ENCODE measurements around the gene DRAXIN. TPM values are rescaled to one million over a fixed set of nuclear protein-coding genes. Genes with fewer than 3 reads are reported as not detected.

Gene DRAXIN
- total RNA-seq, 1 experiment from 2014 or later, result 20.5 TPM

DNA sequence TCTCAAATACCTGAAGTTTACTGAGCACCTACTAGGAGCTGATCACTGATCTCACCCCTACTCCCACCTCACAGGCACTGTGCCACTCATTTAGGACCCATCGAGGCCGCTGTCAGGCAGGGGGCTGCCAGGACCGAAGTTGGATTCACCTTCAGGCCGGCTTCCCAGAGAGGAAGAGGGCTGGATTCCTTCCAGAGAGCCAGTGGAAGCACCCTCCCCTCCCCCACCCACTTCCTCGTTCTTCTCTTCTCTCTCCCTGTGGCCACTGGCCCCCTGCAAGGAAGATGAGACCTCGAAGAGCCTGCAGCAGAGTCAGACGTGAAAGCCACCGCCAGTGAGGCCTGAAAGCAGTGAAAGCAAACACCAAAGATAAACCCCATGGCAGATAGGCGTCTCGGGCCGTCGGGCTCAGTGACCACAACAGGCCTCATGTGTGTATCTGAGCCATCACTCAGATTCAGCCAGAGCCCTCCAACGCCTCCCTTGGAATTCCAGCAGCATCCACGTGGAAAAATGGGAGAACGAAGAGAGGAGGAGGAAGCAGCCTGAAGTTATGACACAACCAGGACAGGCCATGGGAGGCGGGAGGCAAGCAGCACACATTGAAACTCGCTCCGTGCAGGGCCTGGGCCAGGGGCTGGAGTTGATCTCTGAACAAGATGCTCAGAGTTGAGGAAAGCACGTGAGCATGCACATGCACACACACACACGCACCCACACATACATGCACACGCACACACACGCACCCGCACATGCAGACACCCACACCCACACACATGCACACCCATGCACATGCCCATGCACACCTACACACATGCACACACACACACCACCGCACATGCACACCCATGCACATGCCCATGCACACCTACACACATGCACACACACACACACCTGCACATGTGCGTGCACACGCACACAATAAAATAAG, 38.3 kb downstream of the DRAXIN start:
- Mint-ChIP-seq H3K4me3 (no peak overlapping the region), H3K27me3 (ENCODE audit: low read depth) (no peaks in the 10 kb centered on the region; the same call in 1 of the 2 replicates), H3K27ac (peak overlapping the region; percentile 47 to 85 (median 76); a peak in 4 of 7 replicates), H3K9me3 (no peaks in the 10 kb centered on the region; a peak in 1 of 5 replicates), H3K4me1 (peaks cover 46 to 50% of the 10 kb centered on the region in 2 experiments), H3K36me3 (ENCODE audit: insufficient read depth in 1 of 3, low read depth in 3 of 3) (no peaks in the 10 kb centered on the region)
- H4K20me1 ChIP-seq (ENCODE audit: control insufficient read depth, insufficient read depth, insufficient read length), result no peaks in the 10 kb centered on the region
- H4K8ac ChIP-seq (replicated peaks; ENCODE audit: insufficient read length, low read depth, low read length), result no peak overlapping the region
- H3K14ac ChIP-seq (ENCODE audit: insufficient read depth, low read length), result 0 out of 2 replicates have a peak overlapping the region, but pooled peaks have one; percentile 3
- H3K4me1 ChIP-seq (ENCODE audit: insufficient read depth, low read length), result peaks cover 8% of the 10 kb centered on the region
- H3K23ac ChIP-seq (ENCODE audit: insufficient read length, low read depth, low read length), result no peak overlapping the region
- TF ChIP-seq, protein P1, sequence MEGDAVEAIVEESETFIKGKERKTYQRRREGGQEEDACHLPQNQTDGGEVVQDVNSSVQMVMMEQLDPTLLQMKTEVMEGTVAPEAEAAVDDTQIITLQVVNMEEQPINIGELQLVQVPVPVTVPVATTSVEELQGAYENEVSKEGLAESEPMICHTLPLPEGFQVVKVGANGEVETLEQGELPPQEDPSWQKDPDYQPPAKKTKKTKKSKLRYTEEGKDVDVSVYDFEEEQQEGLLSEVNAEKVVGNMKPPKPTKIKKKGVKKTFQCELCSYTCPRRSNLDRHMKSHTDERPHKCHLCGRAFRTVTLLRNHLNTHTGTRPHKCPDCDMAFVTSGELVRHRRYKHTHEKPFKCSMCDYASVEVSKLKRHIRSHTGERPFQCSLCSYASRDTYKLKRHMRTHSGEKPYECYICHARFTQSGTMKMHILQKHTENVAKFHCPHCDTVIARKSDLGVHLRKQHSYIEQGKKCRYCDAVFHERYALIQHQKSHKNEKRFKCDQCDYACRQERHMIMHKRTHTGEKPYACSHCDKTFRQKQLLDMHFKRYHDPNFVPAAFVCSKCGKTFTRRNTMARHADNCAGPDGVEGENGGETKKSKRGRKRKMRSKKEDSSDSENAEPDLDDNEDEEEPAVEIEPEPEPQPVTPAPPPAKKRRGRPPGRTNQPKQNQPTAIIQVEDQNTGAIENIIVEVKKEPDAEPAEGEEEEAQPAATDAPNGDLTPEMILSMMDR (conservative IDR thresholded peaks at IDR 0.05), result no peak
- no peak overlapping the region for H2AFZ ChIP-seq (ENCODE audit: low read length)
- no peak overlapping the region for H4K91ac ChIP-seq (ENCODE audit: insufficient read length, low read depth, low read length)
- no peaks in the 10 kb centered on the region for H3K27me3 ChIP-seq (ENCODE audit: insufficient read depth, low read length)
- no peak overlapping the region for H2BK120ac ChIP-seq (ENCODE audit: low read depth, low read length, poor library complexity, severe bottlenecking)
- WGBS (ENCODE audit: extremely low coverage, insufficient read length, low lambda C conversion rate), result no CpG with 5 or more reads among the region's 26 CpGs
- no peak overlapping the region for H2BK20ac ChIP-seq (ENCODE audit: low read depth, low read length, poor library complexity, severe bottlenecking)
- no peak overlapping the region for H3K56ac ChIP-seq (ENCODE audit: insufficient read length, low read depth, low read length)
- H3T11ph ChIP-seq (ENCODE audit: low read length), result no peak overlapping the region
- no peak overlapping the region for H3K18ac ChIP-seq (ENCODE audit: insufficient read length, low read depth, low read length)
- H2BK15ac ChIP-seq (ENCODE audit: low read depth, low read length), result no peak overlapping the region
- no peaks in the 10 kb centered on the region for H3K9me3 ChIP-seq (ENCODE audit: control insufficient read depth, low read depth, low read length)
- no peaks in the 10 kb centered on the region for H3K79me1 ChIP-seq (ENCODE audit: insufficient read depth, low read depth, low read length, poor library complexity, severe bottlenecking)
- no peaks in the 10 kb centered on the region for H3K23me2 ChIP-seq (ENCODE audit: insufficient read length, low read depth, low read length, poor library complexity, severe bottlenecking)
- H2AK5ac ChIP-seq (ENCODE audit: insufficient read length, low read length), result no peak overlapping the region
- no peak overlapping the region for H3K4ac ChIP-seq (ENCODE audit: low read depth, low read length)
- no peak overlapping the region for H3K9ac ChIP-seq (ENCODE audit: extremely low read depth, insufficient read length, low read length)
- no peak for DNase-seq
- no peak overlapping the region for H3K4me2 ChIP-seq (ENCODE audit: insufficient read depth, insufficient read length, low read length)
- H2BK12ac ChIP-seq (ENCODE audit: insufficient read length, low read depth, low read length), result no peak overlapping the region
- H4K5ac ChIP-seq (ENCODE audit: insufficient read length, low read depth, low read length), result no peak overlapping the region
- no peak overlapping the region for H2BK5ac ChIP-seq (ENCODE audit: insufficient read length, low read length)
- H3K27ac ChIP-seq (ENCODE audit: insufficient read length, low read depth, low read length), result no peak overlapping the region
- no peaks in the 10 kb centered on the region for H3K79me2 ChIP-seq (ENCODE audit: insufficient read depth, low read length)

Measured in H9 (cell line).